Karpas-422 (cell line): ENCODE measurements around the gene PPP1R9B. TPM values are rescaled to one million over a fixed set of nuclear protein-coding genes. Genes with fewer than 3 reads are reported as not detected.

Source experiments
- DNase-seq: peaks from one replicate; pipeline ENCODE4 v3.0.0-alpha.2; 2015
- H2AFZ ChIP-seq: fragments of 200-600 bp; sonication (generic); 2 replicates; pipeline ENCODE4 v1.6.1; 2014; ENCODE audit warnings: antibody characterized with exemption, low read length, mixed read lengths
- H3K27ac ChIP-seq: fragments of 200-600 bp; sonication (generic); 2 replicates; pipeline ENCODE4 v1.5.1; 2014; ENCODE audit warnings: mild to moderate bottlenecking, low read length, moderate library complexity
- H3K27me3 ChIP-seq: fragments of 200-600 bp; sonication (generic); 2 replicates; pipeline ENCODE4 v1.6.1; 2014; ENCODE audit warnings: low read length, mixed read lengths
- H3K36me3 ChIP-seq: fragments of 200-600 bp; sonication (generic); 2 replicates; pipeline ENCODE4 v1.6.1; 2014; ENCODE audit warnings: low read length, mixed read lengths; ENCODE audit not compliant: insufficient read depth
- H3K4me1 ChIP-seq: fragments of 200-600 bp; sonication (generic); 2 replicates; pipeline ENCODE4 v1.6.1; 2014; ENCODE audit warnings: mild to moderate bottlenecking, low read length, mixed read lengths
- H3K4me2 ChIP-seq: fragments of 200-600 bp; sonication (generic); 2 replicates; pipeline ENCODE4 v1.6.1; 2014; ENCODE audit warnings: low read length, low read depth, mild to moderate bottlenecking; ENCODE audit not compliant: poor library complexity, severe bottlenecking
- H3K4me3 ChIP-seq: fragments of 200-600 bp; sonication (generic); 2 replicates; pipeline ENCODE4 v1.5.1; 2014; ENCODE audit warnings: mild to moderate bottlenecking, antibody characterized with exemption, low read length, mixed read lengths
- H3K79me2 ChIP-seq: fragments of 200-600 bp; sonication (generic); 2 replicates; pipeline ENCODE4 v1.6.1; 2014; ENCODE audit warnings: mild to moderate bottlenecking, low read length, mixed read lengths
- H3K9ac ChIP-seq: fragments of 200-600 bp; sonication (generic); 2 replicates; pipeline ENCODE4 v1.6.0; 2014; ENCODE audit warnings: low read length
- H3K9me2 ChIP-seq: fragments of 200-600 bp; sonication (generic), shearing (Covaris generic); replicated peaks from 2 replicates; pipeline ENCODE4 v1.6.0; 2014; ENCODE audit warnings: mild to moderate bottlenecking, low read length, moderate library complexity; ENCODE audit not compliant: insufficient read depth
- H3K9me3 ChIP-seq: fragments of 300-700, 200-600 bp; sonication (generic); 2 replicates; pipeline ENCODE4 v1.6.1; 2014; ENCODE audit warnings: low read length, mixed read lengths
- H4K20me1 ChIP-seq: fragments of 200-600 bp; sonication (generic); 2 replicates; pipeline ENCODE4 v1.6.1; 2014; ENCODE audit warnings: mild to moderate bottlenecking, antibody characterized with exemption, low read length, low read depth; ENCODE audit not compliant: insufficient read depth
- total RNA-seq: library from RNA; depleted of rRNA; stranded (reverse); fragments of >200 nt; shearing (Covaris generic); gene quantifications from 2 replicates; pipeline ENCODE4 v1.2.3, GENCODE V29; 2014; ENCODE audit warnings: low replicate concordance

Gene PPP1R9B
- total RNA-seq, 1 experiment from 2014 or later = 41.0 TPM

DNA sequence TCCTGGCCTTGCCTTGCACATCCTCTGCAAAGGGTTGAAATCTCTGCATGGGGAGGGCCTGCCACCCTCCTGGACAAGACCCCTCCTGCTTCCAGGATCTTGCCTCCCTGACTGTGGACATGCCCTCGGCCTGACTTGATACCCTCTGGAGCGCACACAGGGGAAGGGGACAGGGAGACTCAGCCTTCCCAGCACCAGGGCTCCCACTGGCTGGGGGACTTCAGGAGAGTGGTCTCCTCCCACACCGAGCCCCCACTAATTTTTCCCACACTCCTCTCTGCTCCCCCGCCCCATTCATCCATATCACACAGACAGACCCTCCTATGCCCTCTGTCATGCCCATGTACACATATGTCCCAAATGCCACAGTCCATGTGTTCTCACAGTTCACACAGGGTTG lies 29.6 kb upstream of the PPP1R9B start:
- H3K9me2 ChIP-seq = no peaks in the 10 kb centered on the region
- H3K27me3 ChIP-seq = no peaks in the 10 kb centered on the region
- no peak overlapping the region for H3K27ac ChIP-seq
- H3K4me1 ChIP-seq = peaks cover 17% of the 10 kb centered on the region
- H2AFZ ChIP-seq = no peak overlapping the region
- DNase-seq = no peak
- no peak overlapping the region for H3K4me2 ChIP-seq
- H3K9ac ChIP-seq = no peak overlapping the region
- H4K20me1 ChIP-seq = no peaks in the 10 kb centered on the region
- no peaks in the 10 kb centered on the region for H3K9me3 ChIP-seq
- no peak overlapping the region for H3K4me3 ChIP-seq
- H3K79me2 ChIP-seq = no peaks in the 10 kb centered on the region
- H3K36me3 ChIP-seq = no peaks in the 10 kb centered on the region

DNA sequence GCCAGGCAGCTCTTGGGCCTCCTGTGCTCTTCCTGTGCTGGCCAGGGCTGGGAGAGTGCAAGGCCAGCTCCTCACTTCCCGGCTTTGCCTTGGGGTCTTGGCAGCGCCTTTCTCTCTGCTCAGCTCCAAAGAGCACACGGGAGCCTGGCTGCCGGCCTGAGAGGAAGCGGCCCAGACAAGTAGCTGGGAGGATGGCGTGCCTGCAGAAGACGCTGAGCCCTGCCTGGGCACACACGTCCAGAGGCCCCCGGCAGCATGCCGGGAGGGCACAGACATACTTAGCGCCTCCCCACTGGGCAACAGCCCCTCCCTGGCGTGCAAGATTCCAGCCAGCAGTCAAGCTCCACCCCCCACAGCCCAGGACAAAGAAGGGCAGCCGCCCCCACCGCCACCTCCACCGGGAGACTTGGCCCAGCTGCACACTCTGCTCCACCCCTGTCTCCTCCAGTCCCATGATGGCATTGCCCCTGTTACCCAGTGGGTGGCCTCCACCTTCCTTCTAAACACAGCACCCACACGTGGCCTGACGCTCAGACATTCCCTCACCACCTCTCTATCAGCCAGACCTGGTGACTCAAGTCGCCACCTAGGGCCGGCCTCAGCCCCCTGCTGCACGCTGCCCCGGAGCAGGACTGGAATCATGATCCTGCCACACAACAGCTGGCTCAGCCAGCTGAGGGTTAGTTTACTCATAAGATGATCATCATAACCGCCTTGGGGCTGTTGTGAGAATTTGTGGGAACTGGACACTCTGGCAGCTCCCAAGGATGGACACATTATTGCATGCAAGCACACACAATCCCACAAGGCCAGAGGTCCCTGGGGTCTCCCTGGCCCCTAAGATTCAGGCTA lies 27.7 kb upstream of the PPP1R9B start:
- no peak overlapping the region for H2AFZ ChIP-seq
- no peaks in the 10 kb centered on the region for H3K9me3 ChIP-seq
- peaks cover 4% of the 10 kb centered on the region for H3K4me1 ChIP-seq
- peak overlapping the region; percentile 35 for H3K4me2 ChIP-seq
- DNase-seq = peak; percentile 85
- no peaks in the 10 kb centered on the region for H3K36me3 ChIP-seq
- no peak overlapping the region for H3K9ac ChIP-seq
- no peaks in the 10 kb centered on the region for H3K9me2 ChIP-seq
- H3K27ac ChIP-seq = no peak overlapping the region
- H3K4me3 ChIP-seq = no peak overlapping the region
- H3K27me3 ChIP-seq = no peaks in the 10 kb centered on the region
- no peaks in the 10 kb centered on the region for H3K79me2 ChIP-seq
- H4K20me1 ChIP-seq = no peaks in the 10 kb centered on the region

DNA sequence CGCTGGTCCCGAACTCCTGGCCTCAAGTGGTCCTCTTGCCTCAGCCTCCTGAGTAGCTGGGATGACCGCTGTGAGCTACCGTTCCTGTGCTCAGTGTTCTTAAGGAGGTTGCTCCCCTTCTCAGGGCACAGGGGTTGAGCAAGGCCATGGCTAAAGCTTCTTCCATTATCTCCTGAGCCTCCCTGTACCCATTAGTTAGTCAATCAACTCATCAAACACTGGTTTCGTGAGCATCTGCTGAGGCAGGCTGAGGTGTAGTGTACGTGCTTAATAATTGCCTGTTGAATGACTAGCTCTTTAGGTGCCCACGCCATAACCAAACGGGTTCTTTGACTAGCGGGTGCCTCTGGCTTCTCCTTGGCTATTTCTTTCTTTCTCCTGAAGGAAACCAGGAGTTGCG lies 27.0 kb upstream of the PPP1R9B start:
- H2AFZ ChIP-seq = no peak overlapping the region
- H3K79me2 ChIP-seq = no peaks in the 10 kb centered on the region
- H3K27ac ChIP-seq = no peak overlapping the region
- no peaks in the 10 kb centered on the region for H4K20me1 ChIP-seq
- H3K4me3 ChIP-seq = no peak overlapping the region
- peaks cover 4% of the 10 kb centered on the region for H3K4me1 ChIP-seq
- H3K27me3 ChIP-seq = no peaks in the 10 kb centered on the region
- no peak overlapping the region for H3K9ac ChIP-seq
- H3K9me2 ChIP-seq = no peaks in the 10 kb centered on the region
- no peak for DNase-seq
- no peaks in the 10 kb centered on the region for H3K9me3 ChIP-seq
- no peaks in the 10 kb centered on the region for H3K36me3 ChIP-seq
- H3K4me2 ChIP-seq = no peak overlapping the region

DNA sequence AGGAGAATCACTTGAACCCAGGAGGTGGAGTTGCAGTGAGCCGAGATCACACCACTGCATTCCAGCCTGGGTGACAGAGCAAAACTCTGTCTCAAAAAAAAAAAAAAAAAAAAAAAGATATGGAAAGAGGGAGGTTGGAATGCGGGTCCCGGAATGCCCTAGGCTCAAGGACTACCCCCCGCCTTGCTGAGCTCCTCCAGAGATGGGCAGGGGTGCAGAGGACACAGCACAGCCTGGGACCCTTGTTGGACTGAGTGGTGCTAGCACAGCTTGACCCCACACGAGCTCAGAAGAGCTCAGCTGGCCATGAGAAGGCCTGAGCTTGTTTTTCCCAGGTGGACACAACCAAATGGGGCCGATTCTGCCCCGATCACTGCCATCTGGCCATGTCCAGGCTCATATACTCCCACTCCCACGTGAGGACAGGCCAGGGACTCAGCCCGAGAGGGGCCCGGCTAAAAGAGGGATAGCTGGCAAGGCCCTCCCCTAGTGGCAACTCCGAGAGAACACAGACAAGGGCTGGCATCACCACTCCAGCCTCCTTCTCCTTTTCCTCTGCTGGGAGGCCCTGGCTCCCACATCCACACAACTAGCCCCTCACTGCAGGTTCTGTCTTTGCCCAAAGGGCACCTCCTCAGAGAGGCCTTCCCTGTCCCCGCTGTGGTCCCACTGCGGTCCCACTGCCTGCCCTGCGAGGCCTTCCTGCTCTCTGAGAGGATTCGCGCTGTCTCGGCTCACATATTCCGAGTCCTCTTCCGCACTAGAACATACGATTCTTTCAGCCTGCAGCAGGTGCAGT lies 26.3 kb upstream of the PPP1R9B start:
- Histone ChIP-seq H3K9me2 (no peaks in the 10 kb centered on the region), H3K4me3 (no peak overlapping the region), H3K9ac (no peak overlapping the region), H3K79me2 (no peaks in the 10 kb centered on the region), H3K27me3 (no peaks in the 10 kb centered on the region), H3K27ac (no peak overlapping the region), H3K4me2 (no peak overlapping the region), H4K20me1 (no peaks in the 10 kb centered on the region), H3K4me1 (peaks cover 4% of the 10 kb centered on the region), H3K9me3 (no peaks in the 10 kb centered on the region), H3K36me3 (no peaks in the 10 kb centered on the region), H2AFZ (no peak overlapping the region)
- DNase-seq = no peak

DNA sequence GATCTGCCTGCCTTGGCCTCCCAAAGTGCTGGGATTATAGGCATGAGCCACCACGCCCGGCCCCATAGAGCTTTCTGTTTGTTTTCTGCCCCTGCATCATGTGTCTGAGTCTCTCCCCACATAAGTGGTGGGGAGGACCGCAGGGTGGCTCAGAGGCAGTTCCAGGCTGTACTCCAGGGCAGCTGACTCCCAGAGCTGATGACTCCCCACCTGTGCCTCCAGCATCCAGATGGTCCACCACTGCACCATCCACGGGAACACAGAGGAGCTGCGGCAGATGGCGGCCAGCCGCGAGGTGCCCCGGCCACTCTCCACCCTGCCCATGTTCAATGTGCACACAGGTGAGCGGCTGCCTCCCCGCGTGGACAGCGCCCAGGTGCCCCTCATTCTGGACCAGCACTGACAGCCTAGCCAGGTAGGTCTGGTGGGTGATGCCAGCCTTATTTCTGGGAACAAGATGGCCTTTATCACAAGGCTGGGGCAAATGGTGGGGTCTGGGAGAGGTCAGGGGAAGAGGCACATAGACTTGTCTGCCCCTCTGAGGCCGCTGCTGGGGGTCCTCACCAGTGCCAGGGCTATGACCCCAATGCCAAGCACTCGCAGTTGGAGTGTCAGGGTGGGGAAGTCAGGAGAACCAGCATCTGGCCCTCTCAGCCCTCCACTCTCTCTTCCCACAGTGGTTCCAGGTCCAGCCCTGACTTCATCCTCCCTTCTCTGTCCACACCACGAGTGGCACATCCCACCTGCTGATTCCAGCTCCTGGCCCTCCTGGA lies 24.7 kb upstream of the PPP1R9B start:
- no peak overlapping the region for H3K27ac ChIP-seq
- no peaks in the 10 kb centered on the region for H3K9me2 ChIP-seq
- no peaks in the 10 kb centered on the region for H3K9me3 ChIP-seq
- H4K20me1 ChIP-seq = no peaks in the 10 kb centered on the region; the same call in 1 of the 2 replicates
- no peak overlapping the region for H3K4me2 ChIP-seq
- H3K4me3 ChIP-seq = no peak overlapping the region
- H3K79me2 ChIP-seq = no peaks in the 10 kb centered on the region
- H3K4me1 ChIP-seq = peaks cover 4% of the 10 kb centered on the region
- H3K27me3 ChIP-seq = no peaks in the 10 kb centered on the region
- no peaks in the 10 kb centered on the region for H3K36me3 ChIP-seq
- no peak overlapping the region for H2AFZ ChIP-seq
- no peak overlapping the region for H3K9ac ChIP-seq
- no peak for DNase-seq

DNA sequence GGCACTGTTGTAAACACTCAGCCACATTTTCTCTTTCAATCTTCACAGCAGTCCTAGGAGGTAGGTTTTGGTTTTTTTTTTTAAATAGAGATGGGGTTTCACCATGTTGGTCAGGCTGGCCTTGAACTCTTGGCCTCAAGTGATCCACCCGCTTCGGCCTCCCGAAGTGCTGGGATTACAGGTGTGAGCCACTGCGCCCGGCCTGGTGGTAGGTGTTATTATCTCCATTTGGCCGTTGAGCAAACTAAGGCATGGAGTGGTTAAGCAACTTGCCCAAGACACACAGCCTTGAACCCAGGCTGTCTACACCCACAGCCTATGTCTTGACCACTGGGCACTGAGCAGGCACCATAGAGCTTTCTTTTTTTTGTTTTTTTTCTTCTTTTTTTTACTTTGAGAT lies 24.0 kb upstream of the PPP1R9B start:
- no peaks in the 10 kb centered on the region for H3K79me2 ChIP-seq
- H3K27ac ChIP-seq = no peak overlapping the region
- H3K9me2 ChIP-seq = no peaks in the 10 kb centered on the region
- no peak for DNase-seq
- H3K9ac ChIP-seq = no peak overlapping the region
- no peak overlapping the region for H2AFZ ChIP-seq
- no peak overlapping the region for H3K4me2 ChIP-seq
- no peaks in the 10 kb centered on the region for H3K9me3 ChIP-seq
- H3K4me1 ChIP-seq = peaks cover 4% of the 10 kb centered on the region
- no peaks in the 10 kb centered on the region for H3K27me3 ChIP-seq
- no peak overlapping the region for H3K4me3 ChIP-seq
- H4K20me1 ChIP-seq = no peaks in the 10 kb centered on the region; the same call in 1 of the 2 replicates
- H3K36me3 ChIP-seq = no peaks in the 10 kb centered on the region

DNA sequence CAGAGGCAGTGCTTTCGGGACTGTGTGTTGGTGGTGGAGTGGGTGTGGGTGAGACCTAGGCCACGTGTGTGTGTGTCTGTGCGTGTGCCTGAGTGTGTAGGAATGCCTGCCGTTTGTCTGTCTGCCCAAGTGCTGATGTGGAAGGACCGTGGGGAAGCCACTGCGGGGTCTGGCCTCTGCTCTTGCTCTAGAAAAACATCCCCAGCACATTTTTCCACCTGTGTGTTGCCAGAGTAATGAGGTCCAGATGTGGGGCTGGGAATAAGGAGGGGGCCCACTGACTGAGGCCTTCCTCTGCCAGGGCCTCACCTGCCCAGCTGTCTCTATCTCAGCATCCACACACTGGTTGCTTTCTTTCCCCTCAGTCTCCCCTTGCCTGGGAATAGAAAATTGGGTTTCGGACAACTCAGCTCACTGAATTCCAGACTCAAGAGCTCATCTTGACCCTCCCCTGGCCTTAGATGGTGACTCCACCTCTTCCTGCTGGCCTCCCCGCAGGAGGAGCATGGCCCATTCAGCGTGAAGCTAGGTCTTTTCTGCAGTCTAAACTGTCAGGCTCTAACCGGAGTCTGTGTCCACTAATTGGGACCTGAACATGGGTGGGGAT lies 23.0 kb upstream of the PPP1R9B start:
- Histone ChIP-seq H3K27me3 (no peaks in the 10 kb centered on the region), H2AFZ (no peak overlapping the region), H3K9me2 (no peaks in the 10 kb centered on the region), H4K20me1 (no peaks in the 10 kb centered on the region; the same call in 1 of the 2 replicates), H3K4me1 (peaks cover 4% of the 10 kb centered on the region), H3K9ac (no peak overlapping the region), H3K4me3 (no peak overlapping the region), H3K27ac (no peak overlapping the region), H3K4me2 (no peak overlapping the region), H3K79me2 (no peaks in the 10 kb centered on the region), H3K36me3 (no peaks in the 10 kb centered on the region), H3K9me3 (no peaks in the 10 kb centered on the region)
- no peak for DNase-seq
